Measurements from ENCODE around the gene POLR1A.

GRCh38 chr2:85975581-85975980 lies 130.1 kb downstream of the POLR1A start:
- no peak for TF ChIP-seq ESRRA (CRISPR knock-in tag; IDR thresholded peaks at IDR 0.05; ENCODE audit: borderline replicate concordance)
- TF ChIP-seq NFE2L1 (CRISPR knock-in tag; IDR thresholded peaks at IDR 0.05): no peak
- TF ChIP-seq, protein P1, sequence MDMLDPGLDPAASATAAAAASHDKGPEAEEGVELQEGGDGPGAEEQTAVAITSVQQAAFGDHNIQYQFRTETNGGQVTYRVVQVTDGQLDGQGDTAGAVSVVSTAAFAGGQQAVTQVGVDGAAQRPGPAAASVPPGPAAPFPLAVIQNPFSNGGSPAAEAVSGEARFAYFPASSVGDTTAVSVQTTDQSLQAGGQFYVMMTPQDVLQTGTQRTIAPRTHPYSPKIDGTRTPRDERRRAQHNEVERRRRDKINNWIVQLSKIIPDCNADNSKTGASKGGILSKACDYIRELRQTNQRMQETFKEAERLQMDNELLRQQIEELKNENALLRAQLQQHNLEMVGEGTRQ (CRISPR knock-in tag; IDR thresholded peaks at IDR 0.05): no peak
- no peak for TF ChIP-seq RELA (CRISPR knock-in tag; IDR thresholded peaks at IDR 0.05; ENCODE audit: borderline replicate concordance)
